Epithelial cell of prostate (primary cell): Measurements from ENCODE around the gene DISC1.
"Not testable (repeated sequence)": the region's sequence is repeated elsewhere in the genome, so short reads cannot be mapped to it uniquely, and the experiment has no call there.

Experiments used
- DNase-seq: peaks from one replicate; pipeline ENCODE4 v3.0.0-alpha.2; 2011; ENCODE audit warnings: low read depth, low spot score
- H3K27ac ChIP-seq: fragments of 450-650 bp; 2 replicates; pipeline ENCODE4 v1.5.1; 2017; ENCODE audit warnings: mild to moderate bottlenecking

Gene DISC1

GRCh38 chr1:231632119-231632518, 5.5 kb downstream of the DISC1 start:
- no peak for DNase-seq

DNA sequence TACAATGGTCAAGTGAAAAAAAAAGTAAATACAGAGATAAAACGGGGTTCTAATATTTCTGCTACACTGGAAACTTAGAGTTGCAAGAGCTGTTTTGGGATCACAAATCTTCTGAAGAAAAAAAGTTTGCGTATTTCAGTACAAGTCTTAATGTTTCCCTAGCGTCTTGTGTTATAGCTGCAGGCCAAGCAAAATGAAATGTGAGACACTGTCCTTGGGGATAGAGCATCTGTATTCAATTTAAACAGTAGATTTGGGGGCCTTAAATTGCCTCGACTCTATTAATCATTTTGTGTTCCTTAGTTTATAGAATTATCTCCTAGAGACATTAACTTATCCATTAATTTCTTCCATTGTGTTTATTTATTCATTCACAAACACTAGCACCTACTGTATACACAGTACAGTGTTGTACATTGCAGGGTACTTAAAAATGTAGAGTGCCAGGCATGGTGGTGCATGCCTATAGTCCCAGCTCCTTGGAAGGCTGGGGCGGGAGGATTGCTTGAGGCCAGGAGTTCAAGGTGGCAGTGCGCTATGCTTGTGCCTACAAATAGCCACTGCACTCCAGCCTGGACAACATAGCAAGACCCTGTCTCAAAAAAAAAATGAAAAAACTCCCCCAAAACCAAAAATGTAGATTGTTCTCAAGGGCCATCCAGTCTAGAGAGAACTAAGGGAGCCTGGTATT, 7.9 kb downstream of the DISC1 start:
- no peak overlapping the region for H3K27ac ChIP-seq
- no peak for DNase-seq

More at GRCh38 chr1:231632119-231632518, 5.5 kb downstream of the DISC1 start:
- H3K27ac ChIP-seq = no peak overlapping the region

DNA sequence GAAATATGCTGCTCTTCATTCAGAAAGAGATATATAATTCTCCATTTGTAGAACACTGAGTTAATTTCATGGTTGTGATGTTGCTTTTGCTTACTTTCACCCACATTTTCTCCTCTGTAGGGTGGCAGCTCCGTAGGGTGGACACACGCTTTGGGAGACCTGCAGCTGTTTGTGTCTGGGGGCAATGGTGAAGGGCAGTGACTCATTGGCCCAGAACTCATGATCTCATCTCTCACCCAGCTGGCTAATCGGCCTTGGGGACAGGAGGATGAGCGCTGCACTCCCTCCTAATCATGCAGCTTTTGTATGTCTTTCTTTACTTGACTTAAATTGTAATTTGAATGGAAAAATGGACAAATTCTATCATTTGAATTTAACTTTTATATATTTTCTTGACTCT, 9.6 kb downstream of the DISC1 start:
- no peak for DNase-seq
- H3K27ac ChIP-seq = no peak overlapping the region

GRCh38 chr1:231636922-231637321, 10.3 kb downstream of the DISC1 start:
- not testable (repeated sequence) for H3K27ac ChIP-seq

DNA sequence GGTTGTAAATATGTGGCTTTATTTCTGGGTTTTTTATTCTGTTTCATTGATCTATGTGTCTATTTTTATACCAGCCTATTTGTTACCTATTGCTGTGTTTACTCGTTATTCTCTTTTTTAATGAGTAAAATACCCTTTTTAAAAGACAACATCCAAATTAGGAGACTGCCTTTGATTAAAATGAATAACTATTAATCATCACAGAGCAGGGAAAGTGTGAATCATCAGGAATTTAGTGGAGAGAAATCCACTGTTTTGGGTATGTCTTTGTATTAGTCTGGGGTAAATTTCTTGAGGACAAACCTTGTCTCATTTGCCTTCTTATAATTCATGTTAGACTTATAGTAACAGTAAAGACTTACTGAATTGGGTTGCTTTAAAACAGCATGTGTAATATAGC, 12.1 kb downstream of the DISC1 start:
- no peak for DNase-seq
- H3K27ac ChIP-seq = no peak overlapping the region

More at GRCh38 chr1:231636922-231637321, 10.3 kb downstream of the DISC1 start:
- DNase-seq = not testable (repeated sequence)

DNA sequence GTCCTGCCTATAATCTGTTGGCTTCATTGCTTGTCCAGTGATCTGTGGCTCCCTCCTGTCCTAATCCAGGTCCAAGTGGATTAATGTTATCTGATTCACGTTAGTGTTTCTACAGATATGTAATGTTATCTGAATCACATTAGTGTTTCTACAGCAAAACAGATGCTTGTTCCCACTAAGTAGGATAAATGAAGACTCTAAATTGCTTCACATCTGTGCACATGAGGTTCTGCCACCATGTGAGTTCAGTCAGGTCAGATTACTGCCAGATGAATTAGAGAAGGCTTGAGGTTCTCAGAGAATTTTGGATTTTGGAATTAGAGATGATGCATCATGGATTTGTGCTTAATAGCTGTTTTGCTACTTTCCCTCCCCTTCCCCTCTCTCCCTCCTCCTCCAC, 13.2 kb downstream of the DISC1 start:
- no peak overlapping the region for H3K27ac ChIP-seq
- DNase-seq = no peak

DNA sequence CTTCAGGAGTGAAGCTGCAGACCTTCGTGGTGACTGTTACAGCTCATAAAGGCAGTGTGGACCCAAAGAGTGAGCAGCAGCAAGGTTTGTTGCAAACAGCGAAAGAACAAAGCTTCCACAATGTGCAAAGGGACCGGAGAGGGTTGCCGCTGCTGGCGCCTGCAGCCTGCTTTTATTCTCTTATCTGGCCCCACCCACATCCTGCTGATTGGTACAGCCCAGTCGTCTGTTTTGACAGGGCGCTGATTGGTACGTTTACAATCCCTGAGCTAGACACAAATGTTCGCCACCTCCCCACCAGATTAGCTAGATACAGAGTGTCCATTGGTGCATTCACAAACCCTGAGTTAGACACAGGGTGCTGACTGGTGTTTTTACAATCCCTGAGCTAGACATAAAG, 14.9 kb downstream of the DISC1 start:
- not testable (repeated sequence) for H3K27ac ChIP-seq, DNase-seq

- DNase-seq, H3K27ac ChIP-seq: not testable (repeated sequence)
Observed at GRCh38 chr1:231642061-231642460, 15.5 kb downstream of the DISC1 start.

DNA sequence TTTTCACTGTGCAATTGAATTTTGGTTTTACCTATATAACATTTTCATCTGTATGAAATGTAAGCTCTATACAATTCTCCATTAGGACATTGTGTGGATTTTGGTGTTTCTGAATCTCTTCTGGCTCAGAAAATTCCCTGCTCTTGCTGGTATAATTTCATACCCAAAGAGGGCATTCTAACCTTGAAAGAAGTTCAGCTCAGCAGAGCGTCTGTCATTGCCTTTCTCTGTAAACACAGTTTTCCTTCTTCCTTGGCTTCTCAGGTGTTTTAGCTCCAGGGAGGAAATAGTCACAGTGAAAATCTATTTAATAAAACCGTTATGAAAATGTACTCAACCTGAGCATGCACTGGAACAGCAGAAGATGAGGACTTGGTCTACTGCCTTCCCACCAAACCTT, 16.0 kb downstream of the DISC1 start:
- H3K27ac ChIP-seq = no peak overlapping the region
- no peak for DNase-seq

DNA sequence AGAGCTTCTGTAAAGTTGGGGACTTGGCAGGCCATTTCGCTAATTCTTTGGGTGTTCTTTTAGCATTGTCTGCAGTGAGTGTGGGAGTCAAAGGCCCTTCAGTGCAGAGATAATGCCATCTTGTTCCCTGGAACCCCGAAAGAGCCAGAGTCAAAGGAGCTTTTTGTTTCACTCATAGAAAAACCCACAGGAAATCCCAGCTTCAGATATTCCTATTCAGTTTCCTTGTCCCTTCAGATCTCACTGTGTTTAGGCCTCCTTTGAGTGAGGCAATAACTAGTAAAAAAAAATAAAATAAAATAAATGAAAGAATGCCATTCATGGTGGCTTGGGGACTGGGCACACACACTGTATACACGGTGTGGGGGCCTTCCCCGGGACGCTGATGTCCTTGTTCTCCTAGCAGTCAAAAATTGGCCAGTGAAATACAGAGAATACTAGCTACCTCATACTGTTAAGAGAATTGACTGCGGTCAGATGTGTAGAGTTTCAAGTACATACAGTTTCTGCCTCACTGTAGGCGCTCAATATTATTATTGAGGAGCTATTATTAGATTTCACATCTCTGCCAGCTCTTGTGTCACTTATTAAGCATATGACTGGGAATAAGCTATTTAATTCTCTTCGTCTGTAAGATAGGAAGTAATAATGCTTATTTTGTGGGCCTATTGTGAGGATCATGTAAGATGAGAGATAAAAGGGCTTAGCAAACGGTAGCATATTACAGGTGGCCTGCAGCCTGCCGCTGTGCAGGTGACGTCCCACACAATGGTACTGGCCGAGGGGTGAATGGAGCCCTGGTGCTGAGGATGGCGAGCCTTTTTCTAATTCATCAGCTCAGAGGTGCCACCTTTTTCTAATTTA, 16.7 kb downstream of the DISC1 start:
- no peak overlapping the region for H3K27ac ChIP-seq
- DNase-seq = no peak

GRCh38 chr1:231643935-231644237, 17.3 kb downstream of the DISC1 start:
- H3K27ac ChIP-seq = no peak overlapping the region
- DNase-seq = no peak

GRCh38 chr1:231645634-231646033, 19.0 kb downstream of the DISC1 start:
- not testable (repeated sequence) for H3K27ac ChIP-seq, DNase-seq

DNA sequence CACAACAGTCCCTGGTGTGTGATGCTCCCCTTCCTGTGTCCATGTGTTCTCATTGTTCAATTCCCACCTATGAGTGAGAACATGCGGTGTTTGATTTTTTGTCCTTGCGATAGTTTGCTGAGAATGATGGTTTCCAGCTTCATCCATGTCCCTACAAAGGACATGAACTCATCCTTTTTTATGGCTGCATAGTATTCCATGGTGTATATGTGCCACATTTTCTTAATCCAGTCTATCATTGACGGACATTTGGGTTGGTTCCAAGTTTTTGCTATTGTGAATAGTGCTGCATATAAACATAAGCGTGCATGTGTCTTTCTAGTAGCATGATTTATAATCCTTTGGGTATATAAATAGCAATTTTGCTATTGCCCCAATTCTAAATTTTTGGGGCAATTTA, 19.6 kb downstream of the DISC1 start:
- H3K27ac ChIP-seq, DNase-seq: not testable (repeated sequence)

DNA sequence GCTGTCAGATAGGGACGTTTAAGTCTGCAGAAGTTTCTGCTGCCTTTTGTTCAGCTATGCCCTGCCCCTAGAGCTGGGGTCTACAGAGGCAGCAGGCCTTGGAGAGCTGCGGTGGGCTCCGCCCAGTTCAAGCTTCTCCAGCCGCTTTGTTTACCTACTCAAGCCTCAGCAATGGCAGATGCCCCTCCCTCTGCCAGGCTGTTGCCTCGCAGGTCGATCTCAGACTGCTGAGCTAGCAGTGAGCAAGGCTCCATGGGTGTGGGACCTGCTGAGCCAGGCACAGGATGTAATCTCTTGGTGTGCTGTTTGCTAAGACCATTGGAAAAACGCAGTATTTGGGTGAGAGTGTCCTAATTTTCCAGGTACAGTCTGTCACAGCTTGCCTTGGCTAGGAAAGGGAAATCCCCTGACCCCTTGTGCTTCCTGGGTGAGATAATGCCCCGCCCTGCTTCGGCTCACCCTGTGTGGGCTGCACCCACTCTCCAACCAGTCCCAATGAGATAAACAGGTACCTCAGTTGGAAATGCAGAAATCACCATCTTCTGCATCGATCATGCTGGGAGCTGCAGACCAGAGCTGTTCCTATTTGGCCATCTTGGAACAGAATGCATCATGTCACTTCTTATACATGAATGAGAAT, 25.2 kb downstream of the DISC1 start:
- DNase-seq, H3K27ac ChIP-seq: not testable (repeated sequence)

DNA sequence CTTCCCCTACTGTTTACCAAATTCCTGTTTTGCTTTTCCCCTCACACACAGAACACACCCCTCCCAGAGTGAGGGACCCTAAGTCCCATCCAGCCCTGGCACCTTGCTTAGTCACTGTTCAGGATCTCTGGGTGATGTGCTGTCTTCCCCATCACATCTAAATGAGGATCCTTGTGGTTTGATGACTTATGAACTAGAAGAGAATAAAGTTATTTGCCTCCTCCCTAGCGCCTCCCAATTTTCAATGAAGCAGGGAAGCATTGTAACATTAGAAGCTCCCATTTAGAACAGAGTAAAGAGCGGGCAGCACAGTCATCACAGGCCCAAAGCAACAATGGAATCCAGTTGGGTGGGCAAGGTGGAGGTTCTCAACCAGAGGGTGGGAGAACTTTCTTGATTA, 27.0 kb downstream of the DISC1 start:
- DNase-seq = no peak
- H3K27ac ChIP-seq = no peak overlapping the region

GRCh38 chr1:231656741-231657140, 30.2 kb downstream of the DISC1 start:
- H3K27ac ChIP-seq = no peak overlapping the region
- no peak for DNase-seq

- H3K27ac ChIP-seq, DNase-seq: not testable (repeated sequence)
Observed at GRCh38 chr1:231658223-231658622, 31.6 kb downstream of the DISC1 start.

DNA sequence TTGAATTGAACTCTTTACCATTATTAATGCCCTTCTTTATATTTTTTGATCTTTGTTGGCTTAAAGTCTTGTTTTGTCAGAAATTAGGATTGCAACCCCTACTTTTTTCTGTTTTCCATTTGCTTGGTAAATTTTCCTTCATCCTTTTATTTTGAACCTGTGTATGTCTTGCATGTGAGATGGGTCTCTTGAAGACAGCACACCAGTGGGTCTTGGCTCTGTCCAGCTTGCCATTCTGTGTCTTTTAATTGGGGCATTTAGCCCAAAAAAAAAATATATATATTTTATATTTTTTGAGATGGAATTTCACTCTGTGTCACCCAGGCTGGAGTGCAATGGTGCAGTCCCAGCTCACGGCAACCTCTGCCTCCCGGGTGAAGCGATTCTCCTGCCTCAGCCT, 33.6 kb downstream of the DISC1 start:
- H3K27ac ChIP-seq = no peak overlapping the region
- DNase-seq = no peak

GRCh38 chr1:231663211-231663792, 36.7 kb downstream of the DISC1 start:
- no peak for DNase-seq

DNA sequence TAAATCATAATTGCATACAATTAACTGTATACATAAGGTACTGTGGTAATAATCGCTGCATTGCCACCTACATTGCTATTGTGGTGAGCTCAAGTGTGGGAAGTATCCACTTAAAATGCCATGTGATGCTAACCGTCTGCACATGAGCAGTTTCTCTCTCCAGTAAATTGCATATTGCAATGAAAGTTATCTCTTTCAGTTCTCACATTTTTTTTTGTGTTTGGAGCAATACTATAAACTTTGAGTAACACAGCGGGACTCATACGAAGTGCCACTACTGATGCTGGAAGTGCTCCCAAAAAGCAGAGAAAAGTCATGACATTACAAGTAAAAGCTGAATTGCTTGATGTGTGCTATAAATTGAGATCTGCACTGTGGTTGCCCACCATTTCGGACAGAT, 38.5 kb downstream of the DISC1 start:
- no peak overlapping the region for H3K27ac ChIP-seq
- no peak for DNase-seq

More at GRCh38 chr1:231663211-231663792, 36.7 kb downstream of the DISC1 start:
- H3K27ac ChIP-seq = no peak overlapping the region

DNA sequence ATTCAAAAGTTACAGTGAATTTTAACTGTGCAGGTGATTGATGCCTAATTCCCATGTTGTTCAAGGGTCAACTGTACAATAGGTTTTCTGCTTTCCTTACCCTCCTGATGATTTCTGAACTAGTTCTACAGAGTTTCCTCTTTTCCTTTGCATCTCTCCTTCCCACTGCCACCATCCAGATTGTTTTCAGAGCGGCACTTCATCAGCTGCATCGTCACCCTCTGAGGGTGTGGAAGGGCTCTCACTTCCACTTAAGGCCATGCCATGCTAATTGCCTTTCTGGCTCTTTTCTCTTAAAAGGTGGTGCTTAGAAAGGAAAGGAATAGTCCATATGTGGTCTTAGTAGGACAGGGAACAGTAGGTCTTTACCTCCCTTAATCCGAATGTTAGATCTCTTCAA, 39.1 kb downstream of the DISC1 start:
- no peak overlapping the region for H3K27ac ChIP-seq
- no peak for DNase-seq
